Esophagus squamous epithelium (tissue), 5 donors: ENCODE measurements around the gene ZNF850. TPM values are rescaled to one million over a fixed set of nuclear protein-coding genes. Genes with fewer than 3 reads are reported as not detected.

Experiments used
- DNase-seq: peaks from one replicate; lab custom pipeline; 2025; lab: John Stamatoyannopoulos, UW
- H3K27ac ChIP-seq, 4 donors: fragments of 200-600 bp; sonication (generic); one replicate each; pipeline ENCODE4 v1.5.1; 2016 to 2019; ENCODE audit warnings: mild to moderate bottlenecking in 1 of 4
- H3K27me3 ChIP-seq, 4 donors: fragments of 200-600 bp; sonication (generic); 1 replicate in 3 of 4; 2 replicates in 1 of 4; pipeline versions ENCODE4 v1.5.1 to v1.6.0; 2017 to 2021; ENCODE audit warnings: antibody characterized with exemption in 1 of 4
- H3K36me3 ChIP-seq, 3 donors: fragments of 200-600 bp; sonication (generic); one replicate each; pipeline ENCODE4 v1.5.1; 2016 to 2019
- H3K4me1 ChIP-seq, 3 donors: fragments of 200-600 bp; sonication (generic); one replicate each; pipeline ENCODE4 v1.5.1; 2017 to 2019
- H3K4me3 ChIP-seq, 4 donors: fragments of 200-600 bp; sonication (generic); 1 replicate in 3 of 4; 2 replicates in 1 of 4; pipeline ENCODE4 v1.5.1; 2016 to 2019; ENCODE audit warnings: mild to moderate bottlenecking in 2 of 4, moderate library complexity in 1 of 4
- H3K9me3 ChIP-seq, 3 donors: fragments of 200-600 bp; sonication (generic); one replicate each; pipeline ENCODE4 v1.5.1; 2016 to 2019
- CTCF ChIP-seq, 6 experiments: fragments of 450-650 bp in 4 of 6; fragments of 200-600 bp in 2 of 6; sonication (generic) in 2 of 6; IDR thresholded peaks; one replicate each; pipeline ENCODE4 v1.5.1; 2016 to 2019; ENCODE audit warnings: antibody characterized with exemption in 6 of 6, mild to moderate bottlenecking in 4 of 6, moderate library complexity in 4 of 6
- POLR2A ChIP-seq, 4 donors: fragments of 450-650 bp; IDR thresholded peaks; one replicate each; pipeline ENCODE4 v1.6.1; 2017; ENCODE audit warnings: antibody characterized with exemption in 4 of 4, mild to moderate bottlenecking in 4 of 4, moderate library complexity in 3 of 4
- WGBS, 2 donors: methylation state at CpG; one replicate each; pipeline ENCODE4 v1.1.5; 2018; 5-methylcytosine and 5-hydroxymethylcytosine counted together
- intact Hi-C: fragments of 100-400 bp; cut with DNase I; formaldehyde crosslinking; loops from one replicate; pipeline ENCODE4 v1.15.0; 2022
- total RNA-seq, 4 donors: library from RNA; depleted of rRNA; stranded (reverse); fragments of >200 nt; gene quantifications; one replicate each; pipeline ENCODE4 v1.1.0, GENCODE V29; 2016
- donor health status: DM: yes; HTN: yes; CAD: no.

The ZNF850 gene
- total RNA-seq, 4 donors from 2014 or later = 0.15 to 5.0 (median 0.90) TPM

GRCh38 chr19:36688058-36688457 lies 84.5 kb downstream of the ZNF850 start:
- intact Hi-C loops = no loop called here
- H3K27ac ChIP-seq = peak overlapping the region; percentile 83 to 89 (median 85)
- peak overlapping the region; percentile 64 to 78 (median 72) for H3K4me3 ChIP-seq
- peaks cover 5 to 61% (median 6%) of the 10 kb centered on the region in 3 donors for H3K36me3 ChIP-seq
- peaks cover 6 to 26% (median 10%) of the 10 kb centered on the region in 3 donors for H3K4me1 ChIP-seq
- H3K9me3 ChIP-seq = peaks cover 0 to 43% (median 5%) of the 10 kb centered on the region in 3 donors
- TF ChIP-seq CTCF (IDR thresholded peaks at IDR 0.05) (no peak), POLR2A (IDR thresholded peaks at IDR 0.05) (no peak)
- DNase-seq = no peak
- no peaks in the 10 kb centered on the region for H3K27me3 ChIP-seq
- 4 to 13% methylated on average over 9 of the region's 9 CpGs for WGBS, 2 donors

- Histone ChIP-seq H3K9me3 (peaks cover 0 to 43% (median 5%) of the 10 kb centered on the region in 3 donors), H3K27ac (peak within 1 kb of the TSS; percentile 83 to 89 (median 85)), H3K27me3 (no peaks in the 10 kb centered on the region), H3K36me3 (peaks cover 0 to 61% (median under 1%) of the 10 kb centered on the region in 3 donors), H3K4me1 (peaks cover 6 to 26% (median 10%) of the 10 kb centered on the region in 3 donors), H3K4me3 (peak within 1 kb of the TSS; percentile 64 to 78 (median 72))
- peak; percentile 84 for DNase-seq
- intact Hi-C loops = no loop called here
- TF ChIP-seq POLR2A (IDR thresholded peaks at IDR 0.05) (peak in 3 of 4 donors; percentile 36 to 65 (median 57)), CTCF (IDR thresholded peaks at IDR 0.05) (peak in 2 of 6 experiments; percentile 22 to 27)
- WGBS, 2 donors = 0% methylated on average over 25 to 63 of the region's 69 CpGs
These were observed 85.2 kb downstream of the ZNF850 start, which contains the start of gene ZNF567 for GRCh38 chr19:36687214-36688056. TSS of gene ZNF567 (plus strand) at chr19:36687612. CDS start at chr19:36694868, 7,256 bp downstream.

GRCh38 chr19:36686365-36687213 lies 86.0 kb downstream of the ZNF850 start:
- WGBS, 2 donors = 9 to 12% methylated on average over 15 to 18 of the region's 20 CpGs
- Histone ChIP-seq H3K4me3 (peak overlapping the region; percentile 64 to 78 (median 72)), H3K36me3 (peaks cover 0 to 60% (median 0%) of the 10 kb centered on the region in 3 donors), H3K4me1 (peaks cover 6 to 26% (median 10%) of the 10 kb centered on the region in 3 donors), H3K27ac (peak overlapping the region; percentile 59 to 89 (median 85)), H3K27me3 (no peaks in the 10 kb centered on the region), H3K9me3 (peaks cover 0 to 38% (median 5%) of the 10 kb centered on the region in 3 donors)
- intact Hi-C loops = no loop called here
- no peak for DNase-seq
- TF ChIP-seq CTCF (IDR thresholded peaks at IDR 0.05) (no peak), POLR2A (IDR thresholded peaks at IDR 0.05) (no peak)

GRCh38 chr19:36685835-36686234 lies 86.8 kb downstream of the ZNF850 start:
- H3K27me3 ChIP-seq = no peaks in the 10 kb centered on the region
- WGBS, 2 donors = 89 to 94% methylated on average over 2 of the region's 2 CpGs
- H3K9me3 ChIP-seq = peaks cover 0 to 37% (median 2%) of the 10 kb centered on the region in 3 donors
- peaks cover 6 to 26% (median 10%) of the 10 kb centered on the region in 3 donors for H3K4me1 ChIP-seq
- H3K4me3 ChIP-seq = no peak overlapping the region
- H3K36me3 ChIP-seq = peaks cover 0 to 60% (median 0%) of the 10 kb centered on the region in 3 donors
- TF ChIP-seq CTCF (IDR thresholded peaks at IDR 0.05) (no peak), POLR2A (IDR thresholded peaks at IDR 0.05) (no peak)
- intact Hi-C loops = no loop called here
- H3K27ac ChIP-seq = no peak overlapping the region
- DNase-seq = no peak
